ENCODE measurements around the gene ANKRD33B.
A peak's percentile ranks its signal among the peaks of the same experiment; 100 is the strongest.
"Not testable (repeated sequence)": the region's sequence is repeated elsewhere in the genome, so short reads cannot be mapped to it uniquely, and the experiment has no call there.

Gene ANKRD33B

DNA sequence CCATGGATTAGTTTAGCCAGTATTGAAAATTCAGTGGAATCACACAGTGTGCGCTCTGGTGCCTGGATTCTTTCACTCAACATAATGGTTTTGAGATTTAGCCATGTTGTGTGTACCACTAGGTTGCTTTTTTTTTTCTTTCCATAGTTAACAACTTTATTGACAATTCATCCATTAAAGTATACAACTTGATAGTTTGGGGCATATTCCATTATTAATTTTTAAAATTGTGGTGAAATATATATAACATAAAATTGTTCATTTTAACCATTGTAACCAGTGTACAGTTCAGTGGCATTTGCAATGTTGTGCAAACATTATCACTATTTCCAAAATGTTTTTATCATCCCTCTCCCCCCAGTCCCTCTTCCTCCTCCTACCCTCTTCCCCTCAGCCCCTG is 35.2 kb downstream of the ANKRD33B start:
- H3K4me3 Mint-ChIP-seq, result no peak overlapping the region
- peaks cover 24% of the 10 kb centered on the region for H3K9me3 Mint-ChIP-seq
- H3K36me3 Mint-ChIP-seq (ENCODE audit: low read depth), result peaks cover 36% of the 10 kb centered on the region
- H3K4me1 Mint-ChIP-seq (ENCODE audit: low read depth), result peaks cover 69% of the 10 kb centered on the region
- peaks cover 7% of the 10 kb centered on the region for H3K27me3 Mint-ChIP-seq
- no peak overlapping the region for H3K27ac Mint-ChIP-seq

DNA sequence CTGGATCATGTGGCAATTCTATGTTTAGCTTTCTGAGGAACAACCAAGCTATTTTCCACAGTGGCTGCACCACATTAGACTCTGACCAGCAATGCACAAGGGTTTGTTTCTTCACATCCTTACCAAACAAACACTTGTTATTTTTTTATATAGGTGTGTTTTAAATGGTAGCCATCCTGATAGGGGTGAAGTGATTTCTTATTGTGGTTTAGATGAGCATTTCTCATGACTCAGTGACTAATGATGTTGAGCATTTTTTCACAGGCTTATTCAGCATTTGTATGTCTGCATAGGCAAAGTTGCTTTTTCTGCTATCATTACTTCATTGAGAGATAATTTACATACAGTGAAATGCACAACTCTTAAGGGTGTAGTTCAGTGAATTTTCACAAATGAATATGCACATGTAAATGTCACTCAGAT is 36.0 kb downstream of the ANKRD33B start:
- peaks cover 7% of the 10 kb centered on the region for H3K27me3 Mint-ChIP-seq
- peaks cover 37% of the 10 kb centered on the region for H3K36me3 Mint-ChIP-seq (ENCODE audit: low read depth)
- peaks cover 63% of the 10 kb centered on the region for H3K4me1 Mint-ChIP-seq (ENCODE audit: low read depth)
- H3K27ac Mint-ChIP-seq, result no peak overlapping the region
- H3K4me3 Mint-ChIP-seq, result no peak overlapping the region
- peaks cover 24% of the 10 kb centered on the region for H3K9me3 Mint-ChIP-seq

DNA sequence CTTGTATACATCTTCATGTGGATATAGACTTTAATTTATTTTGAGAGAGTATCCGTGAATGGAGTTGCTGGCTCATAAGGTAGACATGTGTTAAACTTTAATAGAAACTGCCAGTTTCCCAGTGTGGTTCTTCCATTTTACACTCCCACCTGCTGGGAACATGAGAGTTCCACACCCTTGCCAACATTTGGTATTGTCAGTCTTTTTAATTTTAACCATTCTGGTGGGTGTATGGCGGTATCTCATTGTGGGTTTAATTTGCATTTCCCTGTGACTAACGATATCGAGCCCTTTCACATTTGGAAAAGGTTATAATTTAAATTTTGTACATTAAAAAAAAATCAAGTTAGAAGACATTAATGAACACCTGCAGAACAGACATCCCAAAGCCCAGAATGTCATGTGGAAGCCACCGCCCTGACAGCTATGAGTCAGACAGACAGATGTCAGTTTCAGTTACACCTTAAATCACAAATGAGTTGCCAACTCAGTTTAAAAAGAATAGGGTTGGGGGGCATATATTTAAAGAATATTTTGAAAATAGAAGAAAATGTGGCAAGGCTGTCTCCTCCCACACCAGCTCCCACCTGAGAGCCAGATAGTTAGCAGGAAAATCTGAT is 36.9 kb downstream of the ANKRD33B start:
- H3K4me1 Mint-ChIP-seq (ENCODE audit: low read depth), result peaks cover 56% of the 10 kb centered on the region
- H3K36me3 Mint-ChIP-seq (ENCODE audit: low read depth), result peaks cover 42% of the 10 kb centered on the region
- H3K9me3 Mint-ChIP-seq, result peaks cover 24% of the 10 kb centered on the region
- peak overlapping the region; percentile 86 for H3K27ac Mint-ChIP-seq
- H3K27me3 Mint-ChIP-seq, result peaks cover 7% of the 10 kb centered on the region
- no peak overlapping the region for H3K4me3 Mint-ChIP-seq

- peaks cover 52% of the 10 kb centered on the region for H3K4me1 Mint-ChIP-seq (ENCODE audit: low read depth)
- peaks cover 39% of the 10 kb centered on the region for H3K36me3 Mint-ChIP-seq (ENCODE audit: low read depth)
- peaks cover 7% of the 10 kb centered on the region for H3K27me3 Mint-ChIP-seq
- peak overlapping the region; percentile 47 for H3K4me3 Mint-ChIP-seq
- H3K9me3 Mint-ChIP-seq, result peaks cover 21% of the 10 kb centered on the region
- peak overlapping the region; percentile 86 for H3K27ac Mint-ChIP-seq
These were observed 37.6 kb downstream of the ANKRD33B start for GRCh38 chr5:10601246-10602030.

DNA sequence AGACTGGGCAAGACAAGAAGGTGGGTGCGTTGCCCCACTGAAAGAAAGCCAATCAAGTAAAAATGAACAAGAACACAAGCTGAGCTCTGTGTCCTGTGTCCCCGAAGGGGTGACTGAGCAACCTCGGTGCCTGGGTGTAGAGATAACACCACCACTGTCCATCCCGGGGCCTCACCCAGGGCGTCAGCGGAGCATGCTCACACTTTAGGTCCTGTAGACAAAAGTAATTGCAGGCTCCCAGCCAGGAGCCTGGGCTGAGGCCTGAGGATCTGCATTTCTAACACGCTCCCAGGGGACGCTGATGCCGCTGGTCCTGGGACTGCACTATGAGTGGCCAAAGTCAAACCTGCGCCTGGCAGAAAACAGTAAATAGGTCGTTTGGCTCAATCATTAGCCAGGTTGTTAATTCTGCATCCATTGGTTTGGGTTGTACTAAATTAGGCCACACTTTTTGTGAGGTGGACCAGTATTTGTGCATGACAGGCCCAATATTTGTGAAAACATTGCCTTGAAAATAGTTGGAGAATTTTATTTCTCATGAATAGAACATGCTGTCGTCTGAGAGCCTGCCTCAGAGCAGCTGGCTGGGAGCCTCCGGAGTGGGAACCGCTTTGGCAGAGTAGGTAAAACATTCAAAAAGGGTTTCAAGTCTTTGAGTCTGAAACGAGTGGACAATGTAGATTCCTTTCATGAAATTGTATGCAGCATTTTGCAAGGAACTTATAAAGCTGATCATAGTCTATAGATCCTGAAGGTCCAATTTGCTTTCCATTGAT is 38.3 kb downstream of the ANKRD33B start:
- H3K9me3 Mint-ChIP-seq, result peaks cover 16% of the 10 kb centered on the region
- no peak overlapping the region for H3K27ac Mint-ChIP-seq
- H3K36me3 Mint-ChIP-seq (ENCODE audit: low read depth), result peaks cover 34% of the 10 kb centered on the region
- peaks cover 51% of the 10 kb centered on the region for H3K4me1 Mint-ChIP-seq (ENCODE audit: low read depth)
- no peak overlapping the region for H3K4me3 Mint-ChIP-seq
- peaks cover 9% of the 10 kb centered on the region for H3K27me3 Mint-ChIP-seq

DNA sequence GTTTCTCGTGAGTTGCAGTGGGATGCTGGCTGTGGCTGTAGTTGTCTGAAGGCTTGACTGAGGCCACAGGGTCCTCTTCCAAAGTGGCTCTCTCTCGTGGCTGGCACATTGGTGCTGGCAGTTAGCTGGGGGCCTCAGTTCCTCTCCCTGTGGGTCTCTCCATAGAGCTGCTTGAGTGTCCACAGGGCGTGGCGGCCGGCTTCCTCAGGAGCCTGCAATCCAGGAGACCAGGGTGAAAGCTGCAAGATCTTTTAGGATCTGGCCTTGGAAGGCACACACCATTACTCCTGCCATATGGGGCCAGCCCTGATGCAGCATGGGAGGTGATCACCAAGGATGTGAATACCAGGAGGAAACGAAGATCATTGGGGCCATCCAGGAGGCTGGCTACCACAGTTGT is 41.1 kb downstream of the ANKRD33B start:
- Mint-ChIP-seq H3K27ac (no peak overlapping the region), H3K4me3 (no peak overlapping the region)

DNA sequence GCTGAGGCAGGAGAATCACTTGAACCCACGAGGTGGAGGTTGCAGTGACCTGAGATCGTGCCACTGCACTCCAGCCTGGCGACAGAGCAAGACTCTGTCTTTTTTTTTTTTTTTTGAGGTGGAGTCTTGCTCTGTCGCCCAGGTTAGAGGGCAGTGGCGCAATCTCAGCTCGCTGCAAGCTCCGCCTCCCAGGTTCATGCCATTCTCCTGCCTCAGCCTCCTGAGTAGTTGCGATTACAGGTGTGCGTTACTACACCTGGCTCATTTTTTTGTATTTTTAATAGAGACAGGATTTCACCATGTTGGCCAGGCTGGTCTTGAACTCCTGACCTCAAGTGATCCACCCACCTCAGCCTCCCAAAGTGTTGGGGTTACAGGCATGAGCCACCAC is 42.8 kb downstream of the ANKRD33B start:
- not testable (repeated sequence) for H3K9me3 Mint-ChIP-seq, H3K27me3 Mint-ChIP-seq, H3K4me3 Mint-ChIP-seq, H3K27ac Mint-ChIP-seq
- H3K36me3 Mint-ChIP-seq (ENCODE audit: low read depth), result peaks cover 13% of the 10 kb centered on the region
- peaks cover 41% of the 10 kb centered on the region for H3K4me1 Mint-ChIP-seq (ENCODE audit: low read depth)

More for the DNA sequence above, 41.1 kb downstream of the ANKRD33B start:
- H3K4me1 Mint-ChIP-seq (ENCODE audit: low read depth), result peaks cover 50% of the 10 kb centered on the region
- H3K27me3 Mint-ChIP-seq, result peaks cover 9% of the 10 kb centered on the region
- peaks cover 5% of the 10 kb centered on the region for H3K9me3 Mint-ChIP-seq
- peaks cover 19% of the 10 kb centered on the region for H3K36me3 Mint-ChIP-seq (ENCODE audit: low read depth)

- H3K9me3 Mint-ChIP-seq, result no peaks in the 10 kb centered on the region
- H3K4me1 Mint-ChIP-seq (ENCODE audit: low read depth), result peaks cover 42% of the 10 kb centered on the region
- peak overlapping the region; percentile 34 for H3K27ac Mint-ChIP-seq
These were observed 43.3 kb downstream of the ANKRD33B start for GRCh38 chr5:10607023-10607665.

GRCh38 chr5:10607666-10608073 is 43.8 kb downstream of the ANKRD33B start:
- Mint-ChIP-seq H3K36me3 (ENCODE audit: low read depth) (peaks cover 13% of the 10 kb centered on the region), H3K4me3 (peak overlapping the region; percentile 65), H3K27ac (no peak overlapping the region), H3K4me1 (ENCODE audit: low read depth) (peaks cover 38% of the 10 kb centered on the region), H3K27me3 (peaks cover 9% of the 10 kb centered on the region), H3K9me3 (no peaks in the 10 kb centered on the region)

More at GRCh38 chr5:10607023-10607665, 43.3 kb downstream of the ANKRD33B start:
- Mint-ChIP-seq H3K27me3 (peaks cover 9% of the 10 kb centered on the region), H3K4me3 (peak overlapping the region; percentile 65), H3K36me3 (ENCODE audit: low read depth) (peaks cover 13% of the 10 kb centered on the region)

- H3K9me3 Mint-ChIP-seq, H3K27me3 Mint-ChIP-seq, H3K4me3 Mint-ChIP-seq: not testable (repeated sequence)
- peaks cover 13% of the 10 kb centered on the region for H3K36me3 Mint-ChIP-seq (ENCODE audit: low read depth)
- H3K4me1 Mint-ChIP-seq (ENCODE audit: low read depth), result peaks cover 37% of the 10 kb centered on the region
- H3K27ac Mint-ChIP-seq, result peak overlapping the region; percentile 19
These were observed 44.2 kb downstream of the ANKRD33B start for GRCh38 chr5:10608081-10608480.

DNA sequence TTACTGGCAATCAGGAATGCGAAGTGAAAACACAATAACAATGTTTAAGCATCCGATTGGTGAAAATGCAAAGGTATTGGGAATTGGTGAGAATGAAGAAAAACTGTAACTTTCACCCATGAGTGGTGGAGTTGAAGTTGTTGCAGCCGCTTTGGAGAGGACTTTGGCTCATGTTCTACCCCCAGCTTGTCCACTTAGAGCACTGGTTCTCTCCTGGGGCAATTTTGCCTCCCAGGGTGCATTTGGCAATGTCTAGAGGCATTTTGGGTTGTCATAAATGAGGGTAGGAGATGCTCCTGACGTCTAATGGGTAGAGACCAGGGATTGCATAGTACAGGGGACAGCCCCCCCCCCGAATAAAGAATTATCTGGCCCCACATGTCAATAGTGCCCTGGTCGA is 46.2 kb downstream of the ANKRD33B start:
- peaks cover 37% of the 10 kb centered on the region for H3K4me1 Mint-ChIP-seq (ENCODE audit: low read depth)
- H3K27ac Mint-ChIP-seq, result no peak overlapping the region
- peaks cover 9% of the 10 kb centered on the region for H3K27me3 Mint-ChIP-seq
- H3K4me3 Mint-ChIP-seq, result no peak overlapping the region
- H3K9me3 Mint-ChIP-seq, result no peaks in the 10 kb centered on the region
- peaks cover 10% of the 10 kb centered on the region for H3K36me3 Mint-ChIP-seq (ENCODE audit: low read depth)

DNA sequence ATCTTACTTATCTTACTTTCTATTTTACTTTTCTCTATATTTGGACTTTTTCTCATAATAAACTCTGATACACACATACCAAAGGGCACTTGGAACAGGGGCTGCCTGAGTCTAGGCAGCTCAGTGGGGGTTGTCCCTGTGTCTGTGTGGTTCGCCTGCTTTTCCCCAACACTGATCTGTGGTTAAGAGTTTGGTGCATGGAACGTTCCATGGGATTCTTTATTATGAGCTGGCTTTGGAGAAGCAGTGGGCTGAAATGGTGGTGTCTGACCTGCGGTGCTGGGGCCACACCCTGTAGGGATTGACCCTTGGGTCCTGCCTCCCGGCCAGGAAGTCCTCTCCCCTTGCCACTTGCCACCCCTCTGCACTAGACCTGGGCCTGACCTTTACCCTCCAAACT is 47.4 kb downstream of the ANKRD33B start:
- Mint-ChIP-seq H3K27ac (peak overlapping the region; percentile 49), H3K9me3 (no peaks in the 10 kb centered on the region), H3K27me3 (peaks cover 9% of the 10 kb centered on the region), H3K4me3 (no peak overlapping the region), H3K36me3 (ENCODE audit: low read depth) (peaks cover 5% of the 10 kb centered on the region), H3K4me1 (ENCODE audit: low read depth) (peaks cover 32% of the 10 kb centered on the region)

DNA sequence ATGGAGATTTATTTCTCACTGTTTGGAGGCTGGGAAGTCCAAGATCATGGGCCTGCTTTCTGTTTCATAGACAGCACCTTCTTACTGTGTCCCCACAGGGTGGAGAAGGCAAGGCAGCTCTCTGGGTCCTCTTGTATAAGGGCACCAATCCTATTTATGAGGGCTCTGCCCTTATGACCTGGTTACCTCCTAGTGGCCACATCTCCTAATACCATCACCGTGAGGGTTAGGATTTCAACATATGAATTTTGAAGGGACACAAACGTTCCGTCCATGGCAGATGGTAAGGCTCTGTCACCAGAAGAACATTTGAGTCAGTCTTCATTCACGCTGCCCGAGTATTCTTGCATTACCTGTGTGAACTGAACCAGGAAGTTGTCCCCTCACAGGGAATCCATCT is 48.4 kb downstream of the ANKRD33B start:
- peaks cover 5% of the 10 kb centered on the region for H3K27me3 Mint-ChIP-seq
- no peaks in the 10 kb centered on the region for H3K9me3 Mint-ChIP-seq
- no peak overlapping the region for H3K4me3 Mint-ChIP-seq
- H3K36me3 Mint-ChIP-seq (ENCODE audit: low read depth), result peaks cover under 1% of the 10 kb centered on the region
- H3K27ac Mint-ChIP-seq, result no peak overlapping the region
- H3K4me1 Mint-ChIP-seq (ENCODE audit: low read depth), result peaks cover 26% of the 10 kb centered on the region

- peaks cover 12% of the 10 kb centered on the region for H3K4me1 Mint-ChIP-seq (ENCODE audit: low read depth)
- H3K27me3 Mint-ChIP-seq, result no peaks in the 10 kb centered on the region
- no peaks in the 10 kb centered on the region for H3K9me3 Mint-ChIP-seq
- H3K4me3 Mint-ChIP-seq, result no peak overlapping the region
- no peak overlapping the region for H3K27ac Mint-ChIP-seq
- H3K36me3 Mint-ChIP-seq (ENCODE audit: low read depth), result peaks cover 18% of the 10 kb centered on the region
These were observed 51.8 kb downstream of the ANKRD33B start for GRCh38 chr5:10615693-10616092.
